IPS-18c (cell line): ENCODE data around the gene GAB2.
"Not testable (repeated sequence)": the region's sequence is repeated elsewhere in the genome, so short reads cannot be mapped to it uniquely, and the experiment has no call there.

Source experiments
- H3K4me3 ChIP-seq: 2 replicates; pipeline ENCODE4 v1.7.0; 2013; ENCODE audit warnings: low read depth, mild to moderate bottlenecking, low read length, moderate library complexity; ENCODE audit not compliant: insufficient read depth
- H3K9me3 ChIP-seq: one replicate; pipeline ENCODE4 v1.6.1; 2013; ENCODE audit warnings: mild to moderate bottlenecking, low read length, moderate library complexity; ENCODE audit not compliant: control insufficient read depth, insufficient read depth

The GAB2 gene, protein sequence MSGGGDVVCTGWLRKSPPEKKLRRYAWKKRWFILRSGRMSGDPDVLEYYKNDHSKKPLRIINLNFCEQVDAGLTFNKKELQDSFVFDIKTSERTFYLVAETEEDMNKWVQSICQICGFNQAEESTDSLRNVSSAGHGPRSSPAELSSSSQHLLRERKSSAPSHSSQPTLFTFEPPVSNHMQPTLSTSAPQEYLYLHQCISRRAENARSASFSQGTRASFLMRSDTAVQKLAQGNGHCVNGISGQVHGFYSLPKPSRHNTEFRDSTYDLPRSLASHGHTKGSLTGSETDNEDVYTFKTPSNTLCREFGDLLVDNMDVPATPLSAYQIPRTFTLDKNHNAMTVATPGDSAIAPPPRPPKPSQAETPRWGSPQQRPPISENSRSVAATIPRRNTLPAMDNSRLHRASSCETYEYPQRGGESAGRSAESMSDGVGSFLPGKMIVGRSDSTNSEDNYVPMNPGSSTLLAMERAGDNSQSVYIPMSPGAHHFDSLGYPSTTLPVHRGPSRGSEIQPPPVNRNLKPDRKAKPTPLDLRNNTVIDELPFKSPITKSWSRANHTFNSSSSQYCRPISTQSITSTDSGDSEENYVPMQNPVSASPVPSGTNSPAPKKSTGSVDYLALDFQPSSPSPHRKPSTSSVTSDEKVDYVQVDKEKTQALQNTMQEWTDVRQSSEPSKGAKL

DNA sequence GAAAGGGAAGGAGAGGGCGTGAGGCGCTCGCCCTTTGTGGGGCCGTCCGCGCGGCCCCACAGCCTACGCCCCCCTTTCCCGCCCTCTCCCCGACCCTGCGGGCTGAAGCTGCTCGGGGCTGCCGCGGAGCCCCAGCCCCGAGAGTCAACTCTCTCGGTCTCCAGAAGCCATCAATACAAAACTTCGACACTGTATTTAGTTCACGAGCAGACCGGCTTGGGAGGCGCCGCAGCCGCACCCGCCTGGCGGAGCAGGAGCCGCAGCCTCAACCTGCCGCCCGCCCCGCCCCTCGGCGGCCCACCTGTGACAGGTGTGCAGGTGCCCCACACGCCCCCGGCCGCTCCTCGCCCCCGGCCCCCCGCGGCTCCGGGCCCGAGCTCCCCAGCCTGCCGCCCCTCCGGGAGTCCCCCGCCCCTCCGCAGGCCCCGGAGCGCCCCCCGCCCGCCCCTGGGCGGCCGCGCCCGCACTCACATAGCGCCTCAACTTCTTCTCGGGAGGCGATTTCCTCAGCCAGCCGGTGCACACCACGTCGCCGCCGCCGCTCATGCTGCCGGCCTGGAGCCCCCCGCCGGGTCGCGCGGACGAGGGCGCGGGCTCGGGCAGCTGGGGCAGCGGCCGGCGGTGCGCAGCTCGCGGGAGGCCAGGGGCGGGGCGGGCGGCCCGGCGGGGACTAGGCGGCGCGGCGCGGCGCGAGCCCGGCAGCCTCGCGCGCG, at the start of gene GAB2:
GAB2 (minus strand) TSS at position 646 of the 713 bp plus-strand sequence; CDS start at position 546, 100 bp downstream.
- Histone ChIP-seq H3K4me3 (peak within 1 kb of the TSS; percentile 77), H3K9me3 (no peaks in the 10 kb centered on the region)

DNA sequence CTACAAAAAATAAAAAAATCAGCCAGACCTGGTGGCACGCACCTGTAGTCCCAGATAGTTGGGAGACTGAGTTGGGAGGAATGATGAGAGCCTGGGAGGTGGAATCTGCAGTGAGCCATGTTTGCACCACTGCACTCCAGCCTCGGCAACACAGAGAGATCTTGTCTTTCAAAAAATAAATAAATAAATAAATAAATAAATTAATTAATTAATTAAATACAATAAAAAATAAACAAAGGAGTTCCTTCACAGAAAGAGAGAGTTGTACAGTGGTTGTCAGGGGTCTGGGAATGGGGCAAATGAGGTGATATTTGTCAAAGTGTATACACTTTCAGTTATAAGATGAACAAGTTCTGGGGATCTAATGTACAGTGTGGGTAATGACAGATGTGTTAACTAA, 49.8 kb upstream of the GAB2 start:
- H3K4me3 ChIP-seq: no peak overlapping the region
- peaks cover 2% of the 10 kb centered on the region for H3K9me3 ChIP-seq

- Histone ChIP-seq H3K9me3 (peaks cover 2% of the 10 kb centered on the region), H3K4me3 (no peak overlapping the region)
Measured at GRCh38 chr11:78465169-78465942, 47.7 kb upstream of the GAB2 start.

DNA sequence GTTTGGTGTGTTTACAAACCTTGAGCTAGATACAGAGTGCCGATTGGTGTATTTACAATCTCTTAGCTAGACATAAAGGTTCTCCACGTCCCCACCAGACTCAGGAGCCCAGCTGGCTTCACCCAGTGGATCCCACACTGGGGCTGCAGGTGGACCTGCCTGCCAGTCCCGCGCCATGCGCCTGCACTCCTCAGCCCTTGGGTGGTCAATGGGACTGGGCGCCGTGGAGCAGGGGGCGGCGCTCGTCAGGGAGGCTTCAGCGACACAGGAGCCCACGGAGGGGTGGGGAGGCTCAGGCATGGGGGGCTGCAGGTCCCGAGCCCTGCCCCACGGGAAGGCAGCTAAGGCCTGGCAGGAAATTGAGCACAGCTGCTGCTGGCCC, 47.2 kb upstream of the GAB2 start:
- not testable (repeated sequence) for H3K4me3 ChIP-seq

DNA sequence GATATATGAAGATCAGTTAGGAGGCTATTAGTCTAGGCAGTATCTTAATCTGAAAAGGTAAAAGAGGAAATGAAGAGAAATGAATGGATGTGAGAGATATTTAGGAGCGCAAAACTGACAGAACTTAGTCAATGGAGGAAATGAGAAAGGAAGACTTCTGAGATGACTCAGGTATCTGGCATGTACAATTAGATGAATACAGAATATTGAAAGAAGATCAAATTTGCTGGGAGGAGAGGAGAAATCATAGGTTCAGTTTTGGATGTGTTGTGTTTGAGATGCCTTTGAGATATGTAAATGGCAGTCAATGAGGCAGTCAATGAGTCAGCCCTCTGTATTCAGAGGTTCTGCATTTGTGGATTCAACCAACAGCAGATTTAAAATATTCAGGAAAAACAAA, 42.9 kb upstream of the GAB2 start:
- Histone ChIP-seq H3K9me3 (peaks cover 2% of the 10 kb centered on the region), H3K4me3 (no peak overlapping the region)

More for the DNA sequence above, 47.2 kb upstream of the GAB2 start:
- H3K9me3 ChIP-seq: not testable (repeated sequence)

DNA sequence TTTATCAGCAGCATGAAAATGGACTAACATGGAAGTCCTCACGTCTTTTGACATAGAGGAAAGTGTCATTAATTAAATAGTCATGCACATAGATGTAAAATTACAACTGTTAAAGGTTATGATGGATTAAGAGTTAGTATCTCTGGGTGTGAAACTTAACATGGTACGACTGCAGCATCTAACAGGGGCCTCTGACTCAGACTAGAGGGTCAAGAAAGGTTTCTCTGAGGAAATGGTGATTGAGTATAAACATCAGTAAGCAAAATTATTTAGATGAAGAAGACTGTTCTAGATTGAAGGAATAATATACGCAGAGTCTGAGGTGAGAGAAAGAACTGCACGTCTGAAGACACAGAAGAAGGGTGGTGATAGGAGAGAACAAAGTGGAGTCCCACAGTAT, 42.1 kb upstream of the GAB2 start:
- H3K9me3 ChIP-seq: peaks cover 2% of the 10 kb centered on the region
- H3K4me3 ChIP-seq: no peak overlapping the region

DNA sequence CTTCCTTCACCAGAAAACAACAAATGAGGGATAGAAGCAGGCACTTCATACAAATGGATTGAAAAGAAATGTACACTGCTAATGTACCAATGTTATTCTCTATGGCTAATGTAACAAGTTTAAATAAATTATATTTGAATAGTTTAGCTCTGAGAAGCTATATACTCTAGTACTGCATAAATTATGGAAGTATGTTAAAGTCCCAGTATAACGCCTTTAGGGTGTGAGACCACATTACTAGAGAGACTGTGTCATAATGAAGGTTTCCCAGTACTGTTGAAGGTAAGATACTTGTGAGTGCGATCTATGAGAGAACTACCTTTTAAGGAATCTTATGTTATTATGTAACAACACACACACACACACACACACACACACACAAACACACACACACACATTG, 39.8 kb upstream of the GAB2 start:
- no peaks in the 10 kb centered on the region for H3K9me3 ChIP-seq
- H3K4me3 ChIP-seq: no peak overlapping the region

- Histone ChIP-seq H3K9me3 (no peaks in the 10 kb centered on the region), H3K4me3 (no peak overlapping the region)
Measured at GRCh38 chr11:78453140-78453935, 35.7 kb upstream of the GAB2 start.

- H3K4me3 ChIP-seq: no peak overlapping the region
- no peaks in the 10 kb centered on the region for H3K9me3 ChIP-seq
Measured at GRCh38 chr11:78451371-78452150, 33.9 kb upstream of the GAB2 start.

- Histone ChIP-seq H3K9me3 (no peaks in the 10 kb centered on the region), H3K4me3 (no peak overlapping the region)
Measured at GRCh38 chr11:78450866-78451265, 33.2 kb upstream of the GAB2 start.

DNA sequence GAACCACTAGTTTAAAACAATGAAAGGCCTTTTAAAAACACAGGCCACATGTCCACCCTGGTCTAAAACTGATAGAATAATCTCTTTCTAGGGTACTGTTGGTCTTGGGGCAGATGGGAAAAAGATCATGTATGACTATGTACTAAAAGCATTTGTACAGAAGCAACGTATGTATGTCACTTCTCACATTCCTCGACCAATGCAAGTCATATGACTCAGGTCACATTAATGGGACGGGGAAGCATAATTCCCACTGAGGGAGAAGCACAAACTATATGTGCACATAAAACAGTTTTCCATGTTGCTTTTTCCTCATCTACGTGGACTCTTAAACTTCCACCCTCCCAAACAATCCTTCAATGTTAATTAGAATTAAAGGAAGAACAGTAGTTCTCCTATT, 32.2 kb upstream of the GAB2 start:
- H3K4me3 ChIP-seq: no peak overlapping the region
- H3K9me3 ChIP-seq: no peaks in the 10 kb centered on the region

DNA sequence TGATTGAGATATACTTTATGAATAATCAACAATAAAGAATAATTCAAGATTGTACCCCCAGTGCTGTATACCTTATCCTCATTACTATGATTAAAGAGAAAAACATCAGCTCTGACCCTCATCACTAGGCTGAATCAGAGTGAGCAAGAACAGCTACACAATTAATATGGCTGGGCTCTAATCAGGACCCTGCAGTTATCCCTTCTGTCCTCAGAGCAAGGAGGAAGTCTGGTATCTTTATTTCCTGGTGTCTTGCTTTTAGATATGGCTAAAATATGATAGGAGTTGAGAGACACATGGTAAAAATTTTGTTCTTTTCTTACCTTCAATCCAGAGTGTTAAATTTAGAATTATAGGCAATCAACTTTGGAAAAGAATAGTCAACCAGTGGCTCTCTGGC, 28.6 kb upstream of the GAB2 start:
- Histone ChIP-seq H3K4me3 (no peak overlapping the region), H3K9me3 (no peaks in the 10 kb centered on the region)

- H3K9me3 ChIP-seq: no peaks in the 10 kb centered on the region
- H3K4me3 ChIP-seq: no peak overlapping the region
Measured at GRCh38 chr11:78444726-78445125, 27.1 kb upstream of the GAB2 start.

DNA sequence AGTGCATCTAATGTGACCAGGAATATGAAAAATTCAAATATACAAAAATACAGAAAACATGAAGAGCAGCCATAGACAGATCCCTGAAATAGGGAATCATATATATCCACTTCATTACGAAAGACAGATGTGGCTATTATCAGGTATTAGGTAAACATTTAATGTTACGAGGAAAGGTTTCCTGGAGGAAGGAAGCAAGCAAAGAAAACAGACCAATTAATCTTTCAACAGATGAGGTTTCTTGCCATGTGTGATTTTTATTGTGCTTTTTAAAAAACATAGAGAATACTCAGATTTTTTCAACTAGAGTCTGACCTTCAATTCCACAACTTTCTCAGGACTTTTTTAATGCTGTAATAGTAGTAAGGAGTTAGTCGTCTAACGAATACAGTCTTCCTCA, 24.3 kb upstream of the GAB2 start:
- Histone ChIP-seq H3K9me3 (no peaks in the 10 kb centered on the region), H3K4me3 (no peak overlapping the region)

DNA sequence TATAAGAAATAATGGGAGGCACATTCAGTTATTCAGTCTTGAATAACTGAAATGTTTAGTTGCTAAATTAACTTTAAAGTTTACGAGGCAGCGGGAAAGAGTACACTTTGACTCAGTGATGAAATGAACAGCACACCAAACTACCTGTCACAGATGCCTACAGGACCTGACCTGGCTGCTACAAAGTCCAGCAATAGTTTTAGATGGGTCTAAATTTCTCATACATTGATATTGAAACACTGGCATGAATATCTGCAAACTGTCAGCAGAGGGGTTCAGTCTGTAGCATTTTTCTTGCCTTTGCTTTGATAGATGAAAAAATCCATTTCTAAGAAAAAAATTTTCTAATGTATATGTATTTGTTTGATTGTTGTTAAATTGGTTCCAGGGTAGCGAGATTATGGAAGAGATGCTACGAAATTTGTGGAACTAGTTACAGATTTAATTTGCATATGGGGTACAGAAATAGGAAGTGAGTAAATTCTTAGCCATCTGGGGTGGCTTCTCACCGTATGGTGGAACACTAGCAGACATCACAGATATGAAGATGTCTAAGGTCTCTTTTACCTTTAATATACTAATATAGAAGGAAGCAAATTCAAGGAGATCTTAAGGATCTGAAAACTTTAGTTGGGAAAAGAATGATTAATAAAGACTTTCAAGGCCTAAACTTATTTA, 20.8 kb upstream of the GAB2 start:
- Histone ChIP-seq H3K9me3 (no peaks in the 10 kb centered on the region), H3K4me3 (no peak overlapping the region)
